GM19043 (cell line): ENCODE measurements around the gene GLB1L3.
"Not testable (repeated sequence)": the region's sequence is repeated elsewhere in the genome, so short reads cannot be mapped to it uniquely, and the experiment has no call there.

ENCODE experiments used
- ATAC-seq: cut with Tn5 transposase; IDR thresholded peaks from one replicate; pipeline ENCODE4 v1.9.1; 2021; ENCODE audit warnings: low read depth; ENCODE audit not compliant: unreplicated experiment

The GLB1L3 gene

GRCh38 chr11:134273317-134273712, 2.9 kb upstream of the GLB1L3 start:
- no peak for ATAC-seq

- ATAC-seq: no peak
These were observed 1.0 kb upstream of the GLB1L3 start for GRCh38 chr11:134275188-134275533.

GRCh38 chr11:134276396-134277182, 410 bp downstream of the GLB1L3 start:
- ATAC-seq: no peak

- no peak for ATAC-seq
These were observed 1.2 kb downstream of the GLB1L3 start for GRCh38 chr11:134277183-134278001.

GRCh38 chr11:134278356-134278755, 2.2 kb downstream of the GLB1L3 start:
- ATAC-seq: no peak

GRCh38 chr11:134281635-134282034, 5.5 kb downstream of the GLB1L3 start:
- not testable (repeated sequence) for ATAC-seq

GRCh38 chr11:134282121-134283045, 6.2 kb downstream of the GLB1L3 start:
- ATAC-seq: no peak

- ATAC-seq: no peak
These were observed 7.5 kb downstream of the GLB1L3 start for GRCh38 chr11:134283461-134284230.

- ATAC-seq: not testable (repeated sequence)
These were observed 8.2 kb downstream of the GLB1L3 start for GRCh38 chr11:134284349-134284748.

GRCh38 chr11:134287561-134287960, 11.4 kb downstream of the GLB1L3 start:
- ATAC-seq: no peak

- ATAC-seq: no peak
These were observed 12.3 kb downstream of the GLB1L3 start for GRCh38 chr11:134288486-134288885.

GRCh38 chr11:134289167-134289566, 13.0 kb downstream of the GLB1L3 start:
- no peak for ATAC-seq

- no peak for ATAC-seq
These were observed 13.6 kb downstream of the GLB1L3 start for GRCh38 chr11:134289789-134290188.

- ATAC-seq: no peak
These were observed 14.5 kb downstream of the GLB1L3 start for GRCh38 chr11:134290646-134291045.

- no peak for ATAC-seq
These were observed 15.0 kb downstream of the GLB1L3 start for GRCh38 chr11:134291196-134291595.

GRCh38 chr11:134292661-134293060, 16.5 kb downstream of the GLB1L3 start:
- ATAC-seq: no peak

- no peak for ATAC-seq
These were observed 17.2 kb downstream of the GLB1L3 start for GRCh38 chr11:134293119-134294113.

- ATAC-seq: no peak
These were observed 18.5 kb downstream of the GLB1L3 start for GRCh38 chr11:134294664-134295063.

GRCh38 chr11:134312223-134312622, 36.0 kb downstream of the GLB1L3 start:
- ATAC-seq: no peak
